HepG2 (cell line): ENCODE data around the gene RBM23. TPM values are rescaled to one million over a fixed set of nuclear protein-coding genes. Genes with fewer than 3 reads are reported as not detected.

Experiments
- BCL3 ChIP-seq: sonication (generic); formaldehyde crosslinking; IDR thresholded peaks from 2 replicates; pipeline ENCODE4 v1.5.1; 2020; ENCODE audit warnings: mild to moderate bottlenecking, missing genetic modification reagents, moderate library complexity
- FOXK1 ChIP-seq: sonication (generic); formaldehyde crosslinking; IDR thresholded peaks from 2 replicates; pipeline ENCODE4 v1.4.0; 2020; ENCODE audit warnings: low read depth, missing genetic modification reagents, borderline replicate concordance
- FOXO1 ChIP-seq: sonication (generic); formaldehyde crosslinking; IDR thresholded peaks from 2 replicates; pipeline ENCODE4 v1.4.0; 2020; ENCODE audit warnings: missing genetic modification reagents
- HOXA7 ChIP-seq: sonication (generic); formaldehyde crosslinking; IDR thresholded peaks from 2 replicates; pipeline ENCODE4 v1.8.1; 2022; ENCODE audit warnings: mild to moderate bottlenecking, missing genetic modification reagents, moderate library complexity
- JUND ChIP-seq: sonication (generic); formaldehyde crosslinking; IDR thresholded peaks from 2 replicates; pipeline ENCODE4 v1.8.0; 2022; ENCODE audit warnings: mild to moderate bottlenecking, missing genetic modification reagents
- KDM3A ChIP-seq: IDR thresholded peaks from 2 replicates; pipeline ENCODE4 v1.6.1; 2018; ENCODE audit warnings: low read depth, missing compliant biosample characterization
- KDM5A ChIP-seq: fragments of 200-600 bp; sonication (generic); IDR thresholded peaks from 2 replicates; pipeline ENCODE4 v1.7.0; 2018; ENCODE audit warnings: antibody characterized with exemption, mild to moderate bottlenecking, low read length, borderline replicate concordance
- MTERF4 ChIP-seq: sonication (generic); formaldehyde crosslinking; IDR thresholded peaks from 2 replicates; pipeline ENCODE4 v1.8.0; 2023; ENCODE audit warnings: mild to moderate bottlenecking, missing genetic modification reagents
- THAP7 ChIP-seq: sonication (generic); formaldehyde crosslinking; IDR thresholded peaks from 2 replicates; pipeline ENCODE4 v1.8.1; 2023; ENCODE audit warnings: mild to moderate bottlenecking, missing genetic modification reagents
- THYN1 ChIP-seq: sonication (generic); formaldehyde crosslinking; IDR thresholded peaks from 2 replicates; pipeline ENCODE4 v1.8.1; 2023; ENCODE audit warnings: low read depth, mild to moderate bottlenecking, moderate library complexity, missing genetic modification reagents, borderline replicate concordance
- ZBTB43 ChIP-seq: sonication (generic); formaldehyde crosslinking; conservative IDR thresholded peaks from 2 replicates; pipeline ENCODE4 v1.4.0; 2020; ENCODE audit warnings: missing genetic modification reagents
- ZNF251 ChIP-seq: sonication (generic); formaldehyde crosslinking; IDR thresholded peaks from 2 replicates; pipeline ENCODE4 v1.9.0; 2021; ENCODE audit warnings: mild to moderate bottlenecking, missing genetic modification reagents
- ZNF34 ChIP-seq: sonication (generic); formaldehyde crosslinking; IDR thresholded peaks from 2 replicates; pipeline ENCODE4 v1.4.0; 2020; ENCODE audit warnings: mild to moderate bottlenecking, missing genetic modification reagents, borderline replicate concordance
- ZNF484 ChIP-seq: sonication (generic); formaldehyde crosslinking; IDR thresholded peaks from 2 replicates; pipeline ENCODE4 v1.5.1; 2020; ENCODE audit warnings: mild to moderate bottlenecking, low read depth, missing genetic modification reagents, borderline replicate concordance
- ZNF563 ChIP-seq: sonication (generic); formaldehyde crosslinking; IDR thresholded peaks from 2 replicates; pipeline ENCODE4 v1.8.0; 2022; ENCODE audit warnings: mild to moderate bottlenecking, moderate library complexity, missing genetic modification reagents
- ZNF737 ChIP-seq: sonication (generic); formaldehyde crosslinking; IDR thresholded peaks from 2 replicates; pipeline ENCODE4 v1.5.0; 2020; ENCODE audit warnings: missing genetic modification reagents, mild to moderate bottlenecking, borderline replicate concordance
- ZSCAN29 ChIP-seq: sonication (generic); formaldehyde crosslinking; conservative IDR thresholded peaks from 2 replicates; pipeline ENCODE4 v1.4.0; 2020; ENCODE audit warnings: mild to moderate bottlenecking, missing genetic modification reagents
- polyA plus RNA-seq, 8 experiments: library from polyadenylated mRNA; depleted of rRNA in 3 of 8; stranded (reverse) in 7 of 8; unstranded in 1 of 8; fragments of >200 nt; fragmentation: Illumina TruSeq in 4 of 8; extraction: Trizol in 4 of 8; gene quantifications; 2 replicates each; pipeline versions ENCODE4 v1.2.1 to v1.2.3, GENCODE V29; 2011 to 2016; ENCODE audit warnings: low read depth in 4 of 8, missing spikeins in 1 of 8, mixed read lengths in 1 of 8; ENCODE audit not compliant: insufficient read depth in 1 of 8
- total RNA-seq, 5 experiments: library from RNA; depleted of rRNA; stranded (reverse); fragments of >200 nt; fragmentation: Illumina TruSeq; extraction: Trizol; gene quantifications; 2 replicates each; pipeline ENCODE4 v1.2.3, GENCODE V29; 2016; ENCODE audit warnings: low read depth in 1 of 5

RBM23 gene
- total and polyA plus RNA-seq, 2 of the 13 experiments (the other 11 are each of a cell fraction or from before 2014, with no cell fraction given) = 1.5 to 2.1 TPM

GRCh38 chr14:22852940-22853767 is 65.8 kb downstream of the RBM23 start (continued):
- TF ChIP-seq FOXO1 (peak; percentile 62; the same call in 1 of the 2 replicates), ZNF737 (CRISPR knock-in tag) (0 out of 2 replicates have a peak, but pooled peaks have one; percentile 88), MTERF4 (CRISPR knock-in tag) (peak; percentile 93), ZNF34 (CRISPR knock-in tag) (peak; percentile 91; the same call in 1 of the 2 replicates), BCL3 (peak; percentile 95), ZNF563 (CRISPR knock-in tag) (peak; percentile 83), THYN1 (0 out of 2 replicates have a peak, but pooled peaks have one; percentile 97), ZNF484 (CRISPR knock-in tag) (peak; percentile 66; the same call in 1 of the 2 replicates), KDM5A (peak; percentile 37; the same call in 1 of the 2 replicates), ZSCAN29 (CRISPR knock-in tag) (peak; percentile 88; the same call in 1 of the 2 replicates), KDM3A (peak; percentile 95; the same call in 1 of the 2 replicates), JUND (CRISPR knock-in tag) (0 out of 2 replicates have a peak, but pooled peaks have one; percentile 48), ZBTB43 (CRISPR knock-in tag) (peak; percentile 61; the same call in 1 of the 2 replicates), HOXA7 (CRISPR knock-in tag) (no peak), THAP7 (peak; percentile 98), FOXK1 (peak; percentile 66; the same call in 1 of the 2 replicates), ZNF251 (peak; percentile 95; the same call in 1 of the 2 replicates)
